Fibroblast of mammary gland (primary cell): Measurements from ENCODE around the gene GLA.

Experiments
- DNase-seq: peaks from one replicate; pipeline ENCODE4 v3.0.0-alpha.2; 2010; ENCODE audit warnings: low read depth
- H3K4me3 ChIP-seq: 2 replicates; pipeline ENCODE4 v1.5.1; 2011; ENCODE audit warnings: low read depth, mild to moderate bottlenecking, low read length, moderate library complexity; ENCODE audit not compliant: control insufficient read depth
- TF ChIP-seq, protein P1 (sequence below): conservative IDR thresholded peaks from 2 replicates; pipeline ENCODE4 v1.5.1; 2011; ENCODE audit warnings: low read depth, low read length, inconsistent platforms; ENCODE audit not compliant: control insufficient read depth, insufficient read depth

GLA gene

GRCh38 chrX:101385026-101385684 lies 22.6 kb downstream of the GLA start:
- no peak overlapping the region for H3K4me3 ChIP-seq
- DNase-seq: no peak
- TF ChIP-seq, protein P1, sequence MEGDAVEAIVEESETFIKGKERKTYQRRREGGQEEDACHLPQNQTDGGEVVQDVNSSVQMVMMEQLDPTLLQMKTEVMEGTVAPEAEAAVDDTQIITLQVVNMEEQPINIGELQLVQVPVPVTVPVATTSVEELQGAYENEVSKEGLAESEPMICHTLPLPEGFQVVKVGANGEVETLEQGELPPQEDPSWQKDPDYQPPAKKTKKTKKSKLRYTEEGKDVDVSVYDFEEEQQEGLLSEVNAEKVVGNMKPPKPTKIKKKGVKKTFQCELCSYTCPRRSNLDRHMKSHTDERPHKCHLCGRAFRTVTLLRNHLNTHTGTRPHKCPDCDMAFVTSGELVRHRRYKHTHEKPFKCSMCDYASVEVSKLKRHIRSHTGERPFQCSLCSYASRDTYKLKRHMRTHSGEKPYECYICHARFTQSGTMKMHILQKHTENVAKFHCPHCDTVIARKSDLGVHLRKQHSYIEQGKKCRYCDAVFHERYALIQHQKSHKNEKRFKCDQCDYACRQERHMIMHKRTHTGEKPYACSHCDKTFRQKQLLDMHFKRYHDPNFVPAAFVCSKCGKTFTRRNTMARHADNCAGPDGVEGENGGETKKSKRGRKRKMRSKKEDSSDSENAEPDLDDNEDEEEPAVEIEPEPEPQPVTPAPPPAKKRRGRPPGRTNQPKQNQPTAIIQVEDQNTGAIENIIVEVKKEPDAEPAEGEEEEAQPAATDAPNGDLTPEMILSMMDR: no peak

GRCh38 chrX:101383679-101384205 lies 24.0 kb downstream of the GLA start:
- no peak overlapping the region for H3K4me3 ChIP-seq
- DNase-seq: no peak
- TF ChIP-seq, protein P1: no peak

GRCh38 chrX:101377547-101377946 lies 30.2 kb downstream of the GLA start:
- TF ChIP-seq, protein P1: no peak
- DNase-seq: no peak
- H3K4me3 ChIP-seq: no peak overlapping the region

- H3K4me3 ChIP-seq: no peak overlapping the region
- TF ChIP-seq, protein P1: no peak
- no peak for DNase-seq
These were observed 36.7 kb downstream of the GLA start for GRCh38 chrX:101370888-101371504.

GRCh38 chrX:101369687-101370086 lies 38.0 kb downstream of the GLA start:
- TF ChIP-seq, protein P1: no peak
- no peak overlapping the region for H3K4me3 ChIP-seq
- no peak for DNase-seq

DNA sequence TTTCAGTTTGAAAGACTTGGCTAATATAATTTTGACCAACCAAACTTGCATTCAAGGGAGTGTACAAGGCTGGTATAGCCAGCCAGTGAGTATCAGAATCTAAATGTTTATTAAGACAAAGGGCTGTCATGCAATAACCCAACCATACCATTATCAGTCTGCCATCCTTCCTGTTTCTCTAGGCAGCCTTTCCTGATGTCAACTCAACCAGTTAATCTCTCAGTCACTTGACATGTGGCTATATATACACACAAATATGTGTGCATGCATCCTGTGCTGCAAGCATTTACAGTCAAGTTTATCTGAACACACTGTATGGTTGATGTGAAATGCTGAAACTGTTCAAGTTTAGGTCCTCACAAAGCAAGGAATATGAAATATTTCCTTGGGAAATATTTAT lies 38.9 kb downstream of the GLA start:
- no peak for DNase-seq
- TF ChIP-seq, protein P1: no peak
- no peak overlapping the region for H3K4me3 ChIP-seq
